GM23338 (cell line): ENCODE data around the gene TRIM25. TPM values are rescaled to one million over a fixed set of nuclear protein-coding genes. Genes with fewer than 3 reads are reported as not detected.

Experiments used
- ATAC-seq: fragments of 200-7000 bp; cut with Tn5 transposase; 3 replicates; pipeline ENCODE4 v1.9.1; 2020
- DNase-seq: peaks from one replicate; pipeline ENCODE4 v3.0.0-alpha.2; 2015; ENCODE audit warnings: low spot score
- H2AFZ ChIP-seq: fragments of 200-600 bp; sonication (generic); 2 replicates; pipeline ENCODE4 v1.8.0; 2016; ENCODE audit warnings: antibody characterized with exemption, mild to moderate bottlenecking, moderate library complexity
- H3F3A ChIP-seq: fragments of 200-600 bp; sonication (generic); replicated peaks from 2 replicates; pipeline ENCODE4 v1.8.0; 2017; ENCODE audit warnings: antibody characterized with exemption, mixed run types, low read depth
- H3K27ac ChIP-seq: fragments of 200-600 bp; sonication (generic); 2 replicates; pipeline ENCODE4 v1.6.1; 2016; ENCODE audit warnings: low read depth
- H3K27me3 ChIP-seq: fragments of 200-600 bp; sonication (generic); 2 replicates; pipeline ENCODE4 v1.8.0; 2016; ENCODE audit warnings: mild to moderate bottlenecking, mixed run types, moderate library complexity; ENCODE audit not compliant: insufficient read depth
- H3K36me3 ChIP-seq: fragments of 200-600 bp; sonication (generic); 2 replicates; pipeline ENCODE4 v1.8.0; 2016; ENCODE audit warnings: mild to moderate bottlenecking; ENCODE audit not compliant: insufficient read depth
- H3K4me1 ChIP-seq: fragments of 200-600 bp; sonication (generic); 2 replicates; pipeline ENCODE4 v1.8.0; 2016; ENCODE audit warnings: mild to moderate bottlenecking, moderate library complexity; ENCODE audit not compliant: insufficient read depth
- H3K4me2 ChIP-seq: fragments of 200-600 bp; sonication (generic); 2 replicates; pipeline ENCODE4 v1.7.1; 2017; ENCODE audit warnings: mixed run types
- H3K4me3 ChIP-seq: fragments of 200-600 bp; sonication (generic); 2 replicates; pipeline ENCODE4 v1.6.1; 2016; ENCODE audit warnings: mixed run types
- H3K79me2 ChIP-seq: fragments of 200-600 bp; sonication (generic); replicated peaks from 2 replicates; pipeline ENCODE4 v1.8.0; 2017; ENCODE audit warnings: mild to moderate bottlenecking; ENCODE audit not compliant: insufficient read depth
- H3K9me2 ChIP-seq: fragments of 200-600 bp; sonication (generic); 2 replicates; pipeline ENCODE4 v1.8.0; 2017; ENCODE audit not compliant: insufficient read depth
- H4K20me1 ChIP-seq: fragments of 200-600 bp; sonication (generic); replicated peaks from 2 replicates; pipeline ENCODE4 v1.8.0; 2017; ENCODE audit warnings: mild to moderate bottlenecking; ENCODE audit not compliant: insufficient read depth
- H3K27ac Mint-ChIP-seq: 2 replicates; pipeline ENCODE4 v1.8.0; 2020; ENCODE audit warnings: inconsistent platforms, mild to moderate bottlenecking, moderate library complexity, mixed read lengths
- H3K27me3 Mint-ChIP-seq: 3 replicates; pipeline ENCODE4 v1.8.0; 2022; ENCODE audit warnings: low read depth, mild to moderate bottlenecking, moderate library complexity, mixed read lengths, inconsistent platforms; ENCODE audit not compliant: insufficient read depth, poor library complexity
- H3K36me3 Mint-ChIP-seq: 3 replicates; pipeline ENCODE4 v1.8.0; 2021; ENCODE audit warnings: low read depth, mild to moderate bottlenecking, inconsistent platforms, moderate library complexity, mixed read lengths
- H3K4me1 Mint-ChIP-seq: 3 replicates; pipeline ENCODE4 v1.8.0; 2020; ENCODE audit warnings: mild to moderate bottlenecking, inconsistent platforms, mixed read lengths
- H3K4me3 Mint-ChIP-seq: 3 replicates; pipeline ENCODE4 v1.8.0; 2021; ENCODE audit warnings: moderate library complexity, mild to moderate bottlenecking, inconsistent platforms, mixed read lengths
- H3K9me3 Mint-ChIP-seq: 3 replicates; pipeline ENCODE4 v1.8.0; 2020; ENCODE audit warnings: moderate library complexity, mild to moderate bottlenecking, inconsistent platforms, mixed read lengths
- CREB1 ChIP-seq: fragments of 250-450 bp; sonication (Bioruptor Pico); IDR thresholded peaks from 2 replicates; pipeline ENCODE4 v1.5.0; 2020; ENCODE audit warnings: low read depth, mild to moderate bottlenecking, moderate library complexity
- ETS1 ChIP-seq: IDR thresholded peaks from 2 replicates; pipeline ENCODE4 v1.6.1; 2016; ENCODE audit warnings: antibody characterized with exemption
- EZH2 ChIP-seq: fragments of 200-600 bp; sonication (generic); IDR thresholded peaks from one replicate; pipeline ENCODE4 v1.8.0; 2017; ENCODE audit warnings: antibody characterized with exemption, mild to moderate bottlenecking, low read depth; ENCODE audit not compliant: unreplicated experiment
- EZH2phosphoT487 ChIP-seq: fragments of 200-600 bp; sonication (generic); IDR thresholded peaks from one replicate; pipeline ENCODE4 v1.8.1; 2018; ENCODE audit warnings: antibody characterized with exemption; ENCODE audit not compliant: unreplicated experiment
- JUNB ChIP-seq: IDR thresholded peaks from one replicate; pipeline ENCODE4 v1.6.1; 2016; ENCODE audit warnings: antibody characterized with exemption; ENCODE audit not compliant: unreplicated experiment
- NANOG ChIP-seq: IDR thresholded peaks from 2 replicates; pipeline ENCODE4 v1.6.1; 2016; ENCODE audit warnings: antibody characterized with exemption, borderline replicate concordance
- POLR2AphosphoS5 ChIP-seq: IDR thresholded peaks from 2 replicates; pipeline ENCODE4 v1.6.1; 2016; ENCODE audit warnings: antibody characterized with exemption, low read depth
- REST ChIP-seq: IDR thresholded peaks from one replicate; pipeline ENCODE4 v1.6.1; 2018; ENCODE audit warnings: antibody characterized with exemption; ENCODE audit not compliant: unreplicated experiment
- STAT1 ChIP-seq: IDR thresholded peaks from one replicate; pipeline ENCODE4 v1.6.1; 2016; ENCODE audit warnings: antibody characterized with exemption; ENCODE audit not compliant: unreplicated experiment
- ZNF331 ChIP-seq: fragments of 250-450 bp; sonication (Bioruptor Pico); IDR thresholded peaks from 2 replicates; pipeline ENCODE4 v1.5.0; 2020; ENCODE audit warnings: low read depth, mild to moderate bottlenecking, moderate library complexity
- polyA plus RNA-seq: library from polyadenylated mRNA; unstranded; fragments of >200 nt; fragmentation: Nextera tagmentation; extraction: Ambion mirVana; gene quantifications from 2 replicates; pipeline ENCODE4 v1.2.1, GENCODE V29; 2016
- total RNA-seq: library from RNA; depleted of rRNA; stranded (reverse); fragments of >200 nt; shearing (Covaris generic); gene quantifications from 2 replicates; pipeline ENCODE4 v1.2.3, GENCODE V29; 2014
- TF ChIP-seq, protein P1 (sequence below), 2 experiments: fragments of 200-600 bp in 1 of 2; sonication (generic) in 1 of 2; conservative IDR thresholded peaks; 2 replicates each; pipeline versions ENCODE4 v1.5.1 to v1.6.1; 2016 to 2017; ENCODE audit warnings: antibody characterized with exemption in 2 of 2, low read depth in 2 of 2, mild to moderate bottlenecking in 2 of 2, moderate library complexity in 1 of 2

TRIM25 gene
- total and polyA plus RNA-seq, 2 experiments from 2014 or later: 19.6 to 36.2 TPM

DNA sequence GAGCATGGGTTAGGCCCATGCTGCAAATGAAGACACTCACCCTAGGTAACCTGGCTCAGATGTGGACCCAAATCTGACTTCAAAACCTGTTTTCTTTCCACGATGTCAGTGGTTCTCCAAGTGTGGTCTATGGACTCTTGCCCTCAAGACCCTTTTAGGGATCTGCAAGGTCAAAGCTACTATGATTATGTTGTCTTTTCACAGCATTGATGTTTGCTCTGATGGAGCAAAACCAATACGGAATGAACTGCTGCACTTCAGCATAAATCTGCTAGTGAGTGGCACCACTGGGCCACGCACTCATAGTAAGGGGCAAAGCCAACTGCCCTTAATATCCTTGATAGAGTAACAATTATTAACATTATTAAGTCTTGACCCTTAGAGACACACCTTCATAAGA lies 21.6 kb upstream of the TRIM25 start (continued):
- TF ChIP-seq, protein P1, sequence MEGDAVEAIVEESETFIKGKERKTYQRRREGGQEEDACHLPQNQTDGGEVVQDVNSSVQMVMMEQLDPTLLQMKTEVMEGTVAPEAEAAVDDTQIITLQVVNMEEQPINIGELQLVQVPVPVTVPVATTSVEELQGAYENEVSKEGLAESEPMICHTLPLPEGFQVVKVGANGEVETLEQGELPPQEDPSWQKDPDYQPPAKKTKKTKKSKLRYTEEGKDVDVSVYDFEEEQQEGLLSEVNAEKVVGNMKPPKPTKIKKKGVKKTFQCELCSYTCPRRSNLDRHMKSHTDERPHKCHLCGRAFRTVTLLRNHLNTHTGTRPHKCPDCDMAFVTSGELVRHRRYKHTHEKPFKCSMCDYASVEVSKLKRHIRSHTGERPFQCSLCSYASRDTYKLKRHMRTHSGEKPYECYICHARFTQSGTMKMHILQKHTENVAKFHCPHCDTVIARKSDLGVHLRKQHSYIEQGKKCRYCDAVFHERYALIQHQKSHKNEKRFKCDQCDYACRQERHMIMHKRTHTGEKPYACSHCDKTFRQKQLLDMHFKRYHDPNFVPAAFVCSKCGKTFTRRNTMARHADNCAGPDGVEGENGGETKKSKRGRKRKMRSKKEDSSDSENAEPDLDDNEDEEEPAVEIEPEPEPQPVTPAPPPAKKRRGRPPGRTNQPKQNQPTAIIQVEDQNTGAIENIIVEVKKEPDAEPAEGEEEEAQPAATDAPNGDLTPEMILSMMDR (conservative IDR thresholded peaks at IDR 0.05; ENCODE audit: low read depth in 2 of 2): no peak
- TF ChIP-seq ZNF331 (CRISPR knock-in tag) (no peak), ETS1 (no peak), STAT1 (no peak), NANOG (no peak), JUNB (no peak), POLR2AphosphoS5 (no peak), CREB1 (CRISPR knock-in tag) (no peak), EZH2phosphoT487 (no peak)

DNA sequence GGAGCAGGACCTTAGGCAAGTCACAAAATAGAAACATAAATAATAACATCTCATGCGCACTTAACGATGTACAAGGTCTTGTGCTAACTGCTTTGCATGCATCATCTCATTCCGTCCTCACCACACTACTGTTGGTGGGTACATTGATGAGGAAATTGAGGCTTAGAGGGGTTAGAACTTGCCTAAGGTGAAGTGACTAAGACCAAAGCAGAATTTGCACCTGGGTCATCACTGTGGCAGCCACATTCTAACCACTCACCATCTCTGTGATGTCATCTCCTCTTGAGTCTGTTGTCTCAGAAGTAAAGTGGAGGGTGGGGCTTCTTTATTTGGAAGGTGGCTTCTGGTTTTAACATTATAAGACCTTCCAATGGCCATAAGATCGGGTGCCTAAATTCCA lies 20.4 kb upstream of the TRIM25 start:
- peaks cover 18% of the 10 kb centered on the region for H3K36me3 ChIP-seq
- no peaks in the 10 kb centered on the region for H4K20me1 ChIP-seq
- no peak overlapping the region for H3K4me2 ChIP-seq
- H3K27me3 ChIP-seq: no peaks in the 10 kb centered on the region
- H3K9me2 ChIP-seq: no peaks in the 10 kb centered on the region
- H3K4me1 ChIP-seq: no peaks in the 10 kb centered on the region
- no peaks in the 10 kb centered on the region for H3F3A ChIP-seq
- no peak overlapping the region for H3K27ac Mint-ChIP-seq
- H2AFZ ChIP-seq: no peak overlapping the region
- H3K9me3 Mint-ChIP-seq: peaks cover 47% of the 10 kb centered on the region
- ATAC-seq (no peak), DNase-seq (no peak)
- H3K79me2 ChIP-seq: no peaks in the 10 kb centered on the region
- H3K27ac ChIP-seq: no peak overlapping the region
- H3K4me1 Mint-ChIP-seq: no peaks in the 10 kb centered on the region
- no peak overlapping the region for H3K4me3 ChIP-seq
- peaks cover 2% of the 10 kb centered on the region for H3K27me3 Mint-ChIP-seq
- H3K36me3 Mint-ChIP-seq: peaks cover 91% of the 10 kb centered on the region
- no peak overlapping the region for H3K4me3 Mint-ChIP-seq
- no peak for TF ChIP-seq POLR2AphosphoS5
- no peak for TF ChIP-seq STAT1
- TF ChIP-seq EZH2phosphoT487: no peak
- TF ChIP-seq REST: no peak
- TF ChIP-seq EZH2: no peak
- TF ChIP-seq, protein P1 (conservative IDR thresholded peaks at IDR 0.05; ENCODE audit: low read depth in 2 of 2): no peak
- TF ChIP-seq ZNF331 (CRISPR knock-in tag): no peak
- no peak for TF ChIP-seq CREB1 (CRISPR knock-in tag)
- no peak for TF ChIP-seq ETS1
- TF ChIP-seq NANOG: no peak
